Mammary epithelial cell (primary cell): ENCODE results near the gene CLASRP.

ENCODE experiments used
- CTCF ChIP-seq, 2 donors: IDR thresholded peaks in 1 of 2; conservative IDR thresholded peaks in 1 of 2; 2 replicates each; pipeline ENCODE4 v1.5.1; 2011 to 2012; ENCODE audit warnings: inconsistent platforms in 2 of 2, low read length in 2 of 2, mild to moderate bottlenecking in 2 of 2, control low read depth in 1 of 2, low read depth in 1 of 2; ENCODE audit not compliant: insufficient read depth in 1 of 2; ENCODE audit errors: extremely low read depth in 1 of 2
- EZH2 ChIP-seq: IDR thresholded peaks from 2 replicates; pipeline ENCODE4 v1.6.1; 2012; ENCODE audit warnings: low read length, inconsistent platforms, borderline replicate concordance

- TF ChIP-seq CTCF (conservative IDR thresholded peaks at IDR 0.05 in 1 of 2, IDR thresholded peaks at IDR 0.05 in 1 of 2; ENCODE audit: extremely low read depth in 1 of 2, insufficient read depth in 1 of 2, low read depth in 1 of 2, low read length in 2 of 2) (no peak), EZH2 (no peak)
Measured at GRCh38 chr19:45038931-45039893, at the start of gene CLASRP.
